Measurements from ENCODE around the gene DPYSL4.

DPYSL4 gene

DNA sequence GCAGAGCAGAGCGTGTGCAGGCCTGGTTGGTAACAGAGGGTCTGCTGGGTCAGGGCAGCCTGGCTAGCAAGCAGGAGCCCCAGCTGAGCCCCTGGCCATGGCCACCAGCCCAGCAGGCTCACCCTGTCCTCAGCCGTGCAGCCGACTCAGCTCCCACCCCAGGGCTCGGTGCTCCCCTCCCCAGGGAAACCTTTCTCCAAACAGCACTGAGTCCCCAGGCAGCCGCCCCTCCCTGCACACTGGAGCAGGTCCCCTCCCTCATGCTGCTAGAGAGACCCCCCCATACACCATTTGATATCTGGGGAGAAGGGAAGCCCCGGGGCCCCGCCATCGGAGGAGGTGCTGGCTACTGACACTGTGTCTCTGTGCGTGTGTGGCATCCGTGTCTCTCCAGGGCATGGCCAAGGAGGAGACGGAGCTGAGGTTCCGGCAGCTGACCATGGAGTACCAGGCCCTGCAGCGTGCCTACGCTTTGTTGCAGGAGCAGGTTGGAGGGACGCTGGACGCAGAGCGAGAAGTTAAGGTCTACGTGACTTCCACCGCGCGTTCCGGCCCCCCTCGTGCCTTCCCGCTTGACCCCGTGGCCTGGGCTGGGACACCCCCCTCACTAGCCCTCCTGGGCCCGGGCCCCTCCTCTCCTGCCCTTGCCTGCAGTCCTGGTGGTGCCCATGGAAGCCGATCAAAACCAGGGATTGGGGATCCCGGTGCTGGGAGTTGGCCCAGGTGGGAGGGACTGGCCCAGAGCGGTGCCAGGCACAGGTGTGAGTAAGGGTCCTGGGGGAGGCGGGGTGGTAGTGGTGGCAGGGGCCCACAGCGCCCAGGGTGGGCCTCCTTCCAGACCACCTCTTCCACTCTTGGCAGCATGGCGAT, 45.0 kb upstream of the DPYSL4 start:
- TF ChIP-seq, protein P1, sequence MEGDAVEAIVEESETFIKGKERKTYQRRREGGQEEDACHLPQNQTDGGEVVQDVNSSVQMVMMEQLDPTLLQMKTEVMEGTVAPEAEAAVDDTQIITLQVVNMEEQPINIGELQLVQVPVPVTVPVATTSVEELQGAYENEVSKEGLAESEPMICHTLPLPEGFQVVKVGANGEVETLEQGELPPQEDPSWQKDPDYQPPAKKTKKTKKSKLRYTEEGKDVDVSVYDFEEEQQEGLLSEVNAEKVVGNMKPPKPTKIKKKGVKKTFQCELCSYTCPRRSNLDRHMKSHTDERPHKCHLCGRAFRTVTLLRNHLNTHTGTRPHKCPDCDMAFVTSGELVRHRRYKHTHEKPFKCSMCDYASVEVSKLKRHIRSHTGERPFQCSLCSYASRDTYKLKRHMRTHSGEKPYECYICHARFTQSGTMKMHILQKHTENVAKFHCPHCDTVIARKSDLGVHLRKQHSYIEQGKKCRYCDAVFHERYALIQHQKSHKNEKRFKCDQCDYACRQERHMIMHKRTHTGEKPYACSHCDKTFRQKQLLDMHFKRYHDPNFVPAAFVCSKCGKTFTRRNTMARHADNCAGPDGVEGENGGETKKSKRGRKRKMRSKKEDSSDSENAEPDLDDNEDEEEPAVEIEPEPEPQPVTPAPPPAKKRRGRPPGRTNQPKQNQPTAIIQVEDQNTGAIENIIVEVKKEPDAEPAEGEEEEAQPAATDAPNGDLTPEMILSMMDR (IDR thresholded peaks at IDR 0.05): no peak

DNA sequence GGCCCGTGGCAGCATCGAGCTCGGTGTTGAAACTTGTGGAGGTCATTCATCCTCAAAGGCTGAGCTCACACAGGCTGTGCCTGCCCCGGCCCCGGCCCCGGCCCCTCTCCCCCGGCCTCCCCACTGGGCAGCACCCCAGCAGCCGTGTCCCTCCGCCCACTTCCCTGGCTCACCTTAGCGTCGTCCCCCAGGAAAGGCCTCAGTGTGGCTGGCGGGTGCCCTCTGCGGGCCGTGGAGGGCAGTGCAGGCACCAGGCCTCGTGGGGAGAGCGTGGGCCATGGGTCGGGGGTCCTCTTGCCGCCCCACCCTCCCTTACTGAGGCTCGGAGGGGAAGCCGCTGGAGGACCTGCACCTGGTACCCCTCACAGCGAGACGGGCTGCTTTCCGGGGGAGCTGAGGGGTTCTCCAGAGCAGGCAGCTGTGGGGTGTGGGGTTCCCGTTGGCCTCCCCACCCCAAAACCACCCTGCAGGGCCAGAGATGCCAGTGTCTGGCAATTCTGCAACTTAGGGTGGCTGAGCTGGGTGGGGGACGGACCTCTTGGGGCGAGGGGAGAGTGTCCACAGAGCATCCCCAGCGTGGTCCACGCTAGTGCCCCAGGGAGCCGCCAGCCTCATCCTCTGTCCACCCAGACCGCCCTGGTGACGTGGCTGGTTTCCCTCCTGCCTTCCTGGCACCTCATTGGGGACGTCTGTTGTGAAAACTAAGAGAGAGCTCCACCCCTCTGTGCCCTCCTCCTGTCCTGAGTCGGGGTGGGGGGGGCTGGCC, 44.2 kb upstream of the DPYSL4 start:
- TF ChIP-seq, protein P1 (IDR thresholded peaks at IDR 0.05): peak; percentile 99

DNA sequence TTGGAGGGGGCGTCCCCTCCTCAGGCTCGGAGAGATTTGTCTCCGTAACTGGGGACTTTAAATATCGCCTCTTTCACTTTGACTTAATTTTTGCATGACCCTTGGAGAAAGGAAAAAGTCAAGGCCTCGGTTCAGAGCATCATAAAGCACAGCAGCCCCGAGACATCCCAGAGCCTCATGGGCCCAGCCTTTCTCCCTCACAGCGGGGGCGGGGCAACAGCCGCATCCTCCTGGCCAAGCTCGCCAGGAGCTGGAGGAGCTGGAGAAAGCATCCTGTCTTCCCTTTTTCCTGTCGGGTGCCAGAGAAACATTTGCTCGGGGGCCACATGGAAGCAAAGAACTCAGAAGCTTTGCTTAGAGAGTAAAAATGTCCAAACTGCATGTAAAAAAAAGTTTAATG, 43.6 kb upstream of the DPYSL4 start:
- TF ChIP-seq, protein P1 (IDR thresholded peaks at IDR 0.05): no peak

DNA sequence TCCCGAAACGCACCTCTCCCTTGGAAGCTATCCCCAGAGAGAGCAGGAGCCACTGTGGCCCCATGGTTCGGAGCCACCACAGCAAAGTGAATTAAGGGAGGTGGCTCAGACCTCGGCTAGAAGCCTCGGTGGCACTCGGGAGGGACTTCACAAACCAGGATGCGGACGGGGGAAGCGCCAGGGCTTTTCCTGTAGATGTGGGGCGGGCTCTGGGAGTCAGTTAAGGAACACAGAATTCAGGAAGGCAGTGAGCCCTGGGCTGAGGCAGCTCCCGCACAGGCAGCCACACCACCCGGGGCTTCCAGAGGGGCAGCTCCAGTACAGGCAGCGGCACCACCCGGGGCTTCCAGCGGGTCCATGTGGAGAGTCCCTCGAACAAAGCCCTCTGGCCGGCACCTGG, 42.7 kb upstream of the DPYSL4 start:
- TF ChIP-seq, protein P1 (IDR thresholded peaks at IDR 0.05): no peak

DNA sequence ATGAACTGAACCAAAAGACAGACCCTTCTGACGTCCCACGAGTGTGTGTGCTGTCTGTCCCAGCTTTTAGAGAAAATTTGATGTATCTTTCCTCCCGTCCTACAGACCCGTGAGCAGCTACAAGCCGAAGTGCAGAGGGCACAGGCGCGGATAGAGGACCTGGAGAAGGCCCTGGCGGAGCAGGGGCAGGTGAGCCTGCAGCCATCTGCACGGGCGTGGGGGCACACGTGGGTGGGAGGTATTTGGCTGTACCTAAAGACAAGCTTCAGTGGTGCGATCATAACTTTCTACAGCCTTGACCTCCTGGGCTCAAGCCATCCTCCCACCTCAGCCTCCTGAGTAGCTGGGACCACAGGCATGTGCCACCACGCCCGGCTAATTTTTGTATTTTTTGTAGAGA, 41.7 kb upstream of the DPYSL4 start:
- TF ChIP-seq, protein P1 (IDR thresholded peaks at IDR 0.05): no peak

DNA sequence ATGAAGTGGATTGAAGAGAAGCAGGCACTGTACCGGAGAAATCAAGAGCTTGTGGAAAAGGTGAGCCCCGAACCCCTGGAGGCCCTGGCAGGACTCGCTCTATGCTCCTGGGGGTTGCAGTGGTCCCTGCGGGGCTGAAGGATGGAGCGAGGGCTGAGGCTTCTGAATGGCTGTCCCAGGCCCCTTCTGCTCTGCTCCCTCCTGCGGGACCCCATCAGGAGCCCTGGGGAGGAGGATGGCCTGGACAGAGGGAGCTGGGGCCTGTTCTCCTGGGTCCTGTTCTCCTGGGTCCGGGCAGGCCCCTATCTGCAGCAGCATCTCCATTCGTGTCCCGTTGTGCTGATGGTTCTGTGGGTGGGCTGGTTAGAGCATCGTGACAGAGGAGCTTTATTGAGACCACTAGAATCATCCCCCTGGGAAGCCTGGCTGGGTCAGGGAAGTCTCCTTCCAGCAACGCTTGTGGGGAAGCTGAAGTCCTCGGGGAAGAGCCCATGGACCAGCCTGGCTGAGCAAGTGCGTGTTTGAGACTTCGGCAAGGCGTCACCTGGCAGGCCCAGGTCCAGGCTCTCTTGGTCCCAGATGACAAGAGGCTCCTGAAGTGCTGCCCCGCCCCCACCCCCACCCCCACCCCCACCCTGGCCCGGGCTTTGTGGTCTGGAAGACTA, 41.1 kb upstream of the DPYSL4 start:
- TF ChIP-seq, protein P1 (IDR thresholded peaks at IDR 0.05): no peak

DNA sequence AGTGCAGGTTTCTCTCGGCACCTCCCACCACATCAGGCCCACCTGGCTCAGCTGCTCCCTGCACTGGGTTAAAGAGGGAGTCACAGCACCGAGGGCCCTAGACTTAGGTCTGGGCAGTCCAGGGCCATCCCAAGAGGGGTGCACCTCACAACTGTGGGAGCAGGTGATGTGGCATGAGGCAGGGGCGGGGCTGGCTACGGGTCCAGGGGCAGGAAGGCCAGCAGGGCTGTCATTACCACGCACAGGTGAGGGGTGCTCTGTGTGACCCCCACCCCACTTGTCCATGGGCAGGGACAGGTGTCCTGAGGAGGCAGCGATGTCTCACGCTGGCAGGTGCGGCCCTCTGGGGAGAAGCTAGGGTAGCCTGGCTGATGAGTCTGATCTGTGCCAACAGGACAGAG, 40.5 kb upstream of the DPYSL4 start:
- TF ChIP-seq, protein P1 (IDR thresholded peaks at IDR 0.05): no peak

Measured in LNCAP (cell line).